GF-D8 (cell line): ENCODE data around the gene SEC14L3.

ENCODE experiments used
- DNase-seq: peaks from one replicate; lab custom pipeline; 2025; lab: John Stamatoyannopoulos, UW

The SEC14L3 gene

DNA sequence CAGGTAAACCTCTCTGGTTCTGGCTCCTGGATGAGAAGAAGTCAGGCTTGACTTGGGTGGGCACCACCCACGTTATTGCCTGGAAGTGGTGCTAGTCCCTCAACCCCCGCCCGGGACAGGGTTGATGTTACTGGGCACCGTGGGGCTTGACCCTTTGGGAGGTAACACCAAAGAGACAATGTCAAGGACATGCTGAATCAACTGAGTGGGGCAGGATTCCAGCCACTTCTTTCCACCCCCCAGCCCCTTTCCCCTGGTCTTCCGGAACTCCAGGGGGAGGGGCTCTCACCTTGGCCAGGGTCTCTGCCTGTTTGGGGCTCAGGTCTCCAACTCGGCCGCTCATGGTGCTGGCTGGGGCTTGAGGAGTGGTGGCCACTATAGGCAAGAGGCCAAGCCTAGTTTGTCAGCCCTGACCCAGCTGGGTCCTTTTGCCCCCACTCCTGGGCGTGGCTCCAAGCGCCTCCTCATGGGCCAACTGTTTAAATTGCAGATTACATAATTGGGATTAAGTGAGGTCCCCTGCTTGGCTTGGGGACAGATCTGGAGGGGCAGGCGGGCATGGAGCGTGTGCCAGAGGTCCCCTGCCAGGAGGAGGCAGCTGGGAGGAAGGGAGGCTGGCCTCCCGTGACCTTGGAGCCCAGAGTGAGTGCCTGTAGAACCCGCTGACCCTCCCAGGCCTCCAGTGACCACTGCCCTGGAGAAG, at the start of gene SEC14L3:
SEC14L3 (minus strand) TSS at position 402 of the 703 bp plus-strand sequence; CDS start at position 343, 59 bp downstream.
- DNase-seq = no peak

DNA sequence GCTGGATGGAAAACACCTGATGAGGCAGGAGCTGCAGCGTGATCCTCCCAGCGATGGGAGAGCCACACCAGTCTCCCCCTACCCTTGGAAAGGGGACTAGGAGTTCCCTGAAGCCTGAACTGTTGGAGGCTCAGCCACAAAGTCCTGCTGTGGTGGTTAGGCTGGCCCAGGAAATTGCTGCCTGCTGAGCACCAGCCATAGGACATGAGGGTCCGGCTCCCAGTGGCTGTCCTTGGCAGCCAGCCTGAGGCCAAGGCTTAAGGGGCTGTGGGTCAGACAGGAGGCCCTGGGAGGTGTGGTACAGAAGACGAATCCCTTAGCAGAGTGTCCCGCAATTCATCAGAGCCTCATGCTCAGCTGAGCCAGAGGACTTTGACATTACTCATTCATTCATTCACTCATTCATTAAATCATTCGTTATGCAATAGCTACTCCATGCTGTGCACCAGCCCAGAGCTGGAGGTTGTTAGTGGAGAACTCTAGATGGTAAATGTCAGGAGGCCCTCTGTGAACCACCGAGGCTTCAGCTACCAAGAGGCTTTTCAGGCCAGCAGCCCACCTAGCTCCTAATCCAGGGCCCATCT, 48.1 kb upstream of the SEC14L3 start:
- no peak for DNase-seq

DNA sequence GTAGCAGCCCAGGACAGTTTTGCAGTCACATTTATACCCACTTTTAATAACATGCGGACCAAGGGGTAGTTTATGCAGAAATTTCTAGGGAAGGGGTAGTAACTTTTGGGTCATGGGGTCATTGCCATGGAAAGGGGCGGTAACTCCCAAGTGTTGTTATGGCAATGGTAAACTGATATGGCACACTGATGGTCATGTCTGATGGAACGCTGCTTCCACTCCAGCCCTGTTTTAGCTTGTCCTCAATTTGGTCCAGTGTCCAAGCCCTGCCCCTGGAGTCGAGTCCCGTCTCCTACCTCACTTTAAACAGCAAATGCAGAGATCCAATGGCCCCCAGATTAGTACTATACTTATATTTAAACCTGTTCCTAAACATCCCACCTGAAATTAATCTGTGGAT, 44.9 kb upstream of the SEC14L3 start:
- DNase-seq = no peak

DNA sequence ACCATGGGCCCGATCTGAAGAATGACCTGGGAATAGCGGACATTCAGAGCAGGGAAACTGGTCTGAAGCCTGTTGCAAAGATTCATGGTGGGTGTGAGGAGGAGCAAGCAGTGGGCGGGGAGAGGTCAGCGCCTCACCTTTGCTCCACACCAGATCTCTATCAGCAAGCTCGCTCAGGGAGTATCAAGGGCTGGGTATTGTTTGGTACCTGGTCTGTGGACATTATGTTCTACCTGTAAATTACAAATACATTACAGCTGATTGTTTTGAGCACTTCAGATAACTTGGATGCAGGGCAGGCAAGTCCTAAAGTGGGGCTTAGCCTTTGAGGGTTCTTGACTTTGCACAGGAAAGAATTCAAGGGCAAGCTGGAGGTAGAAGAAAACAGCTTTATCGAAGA, 44.5 kb upstream of the SEC14L3 start:
- no peak for DNase-seq

DNA sequence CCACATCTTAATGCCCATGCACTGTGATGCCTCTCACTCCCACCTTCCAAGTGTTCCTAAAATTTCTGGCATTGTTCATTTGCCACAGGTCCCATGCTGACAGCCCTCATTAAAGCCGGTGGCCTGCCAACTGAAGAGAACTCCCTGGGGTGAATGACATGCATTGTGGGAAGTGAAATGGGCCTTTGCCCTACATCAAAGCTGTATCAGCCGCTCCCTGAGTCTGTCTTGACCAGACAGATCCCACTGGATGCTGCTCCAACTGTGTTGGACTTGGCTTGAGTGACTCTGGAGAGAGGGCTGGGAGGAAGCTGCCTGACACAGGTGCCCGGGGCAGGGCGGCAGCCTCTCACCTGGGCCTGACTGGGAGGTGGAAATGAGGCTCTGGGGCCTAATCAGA, 42.4 kb upstream of the SEC14L3 start:
- no peak for DNase-seq

- DNase-seq = no peak
Measured at GRCh38 chr22:30513462-30513861, 41.6 kb upstream of the SEC14L3 start.

- DNase-seq = no peak
Measured at GRCh38 chr22:30511911-30512310, 40.1 kb upstream of the SEC14L3 start.

GRCh38 chr22:30511109-30511508, 39.3 kb upstream of the SEC14L3 start:
- no peak for DNase-seq

DNA sequence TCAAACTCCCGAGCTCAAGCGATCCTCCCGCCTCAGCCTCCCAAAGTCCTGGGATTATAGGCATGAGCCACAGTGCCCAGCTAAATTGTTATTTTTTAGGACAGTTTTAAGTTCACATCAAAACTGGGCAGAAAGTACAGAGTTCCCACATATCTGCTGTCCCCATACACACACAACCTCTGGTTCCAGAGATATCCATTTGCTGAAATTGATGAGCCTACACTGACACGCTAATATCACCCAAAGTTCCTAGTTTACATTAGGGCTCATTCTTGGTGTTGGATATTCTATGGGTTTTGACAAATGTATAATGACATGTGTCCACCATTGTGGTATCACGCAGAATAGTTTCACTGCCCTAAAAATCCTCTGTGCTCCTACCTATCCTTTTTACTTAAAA, 36.4 kb upstream of the SEC14L3 start:
- no peak for DNase-seq

DNA sequence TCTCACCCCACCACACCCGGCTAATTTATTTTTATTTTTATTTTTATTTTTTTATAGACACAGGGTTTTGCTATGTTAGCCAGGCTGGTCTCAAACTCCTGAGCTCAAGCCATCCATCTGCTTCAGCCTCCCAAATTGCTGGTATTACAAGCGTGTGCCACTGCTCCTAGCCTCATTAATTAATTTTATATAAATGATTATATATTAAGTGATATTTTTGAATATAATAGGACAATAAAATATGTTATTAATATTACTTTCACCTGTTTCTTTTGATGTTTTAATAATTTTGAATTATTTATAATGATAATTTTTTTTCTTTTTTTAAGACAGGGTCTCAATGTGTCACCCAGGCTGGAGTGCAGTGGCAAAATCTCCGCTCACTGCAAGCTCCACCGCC, 35.9 kb upstream of the SEC14L3 start:
- DNase-seq = no peak

DNA sequence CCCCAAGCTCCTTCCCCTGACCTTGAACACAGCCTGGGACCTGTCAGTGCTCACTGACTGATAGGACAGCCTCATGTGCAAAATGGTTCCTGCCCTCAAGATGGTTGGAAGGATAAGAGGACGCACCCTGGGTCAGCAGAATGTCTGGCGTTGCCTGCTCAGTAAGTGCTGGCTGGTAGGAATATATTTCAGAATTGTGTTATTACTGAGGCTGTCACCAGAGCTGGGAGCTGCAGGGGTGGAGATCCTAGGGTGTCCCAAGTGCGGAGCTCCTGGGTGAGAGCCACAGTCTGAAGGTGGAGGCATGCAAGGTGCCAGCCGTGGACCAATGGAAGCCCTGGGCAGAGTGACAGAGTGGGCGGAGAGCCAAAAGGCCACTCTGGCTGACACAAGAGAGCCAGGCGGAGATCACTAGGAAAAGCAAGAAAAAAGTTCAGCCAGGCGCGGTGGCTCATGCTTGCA, 34.7 kb upstream of the SEC14L3 start:
- no peak for DNase-seq

- no peak for DNase-seq
Measured at GRCh38 chr22:30503551-30503950, 31.7 kb upstream of the SEC14L3 start.

DNA sequence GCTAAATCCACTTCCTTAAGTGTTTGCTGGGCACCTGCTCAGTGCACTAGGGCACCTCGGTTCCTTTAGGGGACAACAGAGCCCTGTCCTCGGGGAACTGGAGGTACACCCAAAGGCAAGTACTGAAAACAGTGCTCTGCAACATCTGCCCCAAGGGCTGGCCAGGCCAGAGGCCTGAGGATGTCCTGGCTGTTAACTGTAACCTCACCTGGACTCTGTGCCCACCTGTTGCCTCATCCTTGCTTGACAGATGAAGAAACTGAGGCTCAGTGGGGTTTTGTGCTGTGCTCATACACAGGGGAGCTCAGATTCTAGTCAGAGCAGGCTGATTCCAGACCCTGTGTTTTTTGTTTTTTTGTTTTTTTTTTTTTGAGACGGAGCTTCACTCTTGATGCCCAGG, 31.1 kb upstream of the SEC14L3 start:
- no peak for DNase-seq

- DNase-seq = no peak
Measured at GRCh38 chr22:30502153-30502552, 30.3 kb upstream of the SEC14L3 start.

- no peak for DNase-seq
Measured at GRCh38 chr22:30500628-30501027, 28.8 kb upstream of the SEC14L3 start.

GRCh38 chr22:30497466-30498150, 25.8 kb upstream of the SEC14L3 start:
- DNase-seq = no peak

- DNase-seq = no peak
Measured at GRCh38 chr22:30495041-30495784, 23.4 kb upstream of the SEC14L3 start.

- DNase-seq = no peak
Measured at GRCh38 chr22:30492144-30492543, 20.3 kb upstream of the SEC14L3 start.

- no peak for DNase-seq
Measured at GRCh38 chr22:30491381-30491780, 19.6 kb upstream of the SEC14L3 start.

GRCh38 chr22:30490399-30490798, 18.6 kb upstream of the SEC14L3 start:
- no peak for DNase-seq

DNA sequence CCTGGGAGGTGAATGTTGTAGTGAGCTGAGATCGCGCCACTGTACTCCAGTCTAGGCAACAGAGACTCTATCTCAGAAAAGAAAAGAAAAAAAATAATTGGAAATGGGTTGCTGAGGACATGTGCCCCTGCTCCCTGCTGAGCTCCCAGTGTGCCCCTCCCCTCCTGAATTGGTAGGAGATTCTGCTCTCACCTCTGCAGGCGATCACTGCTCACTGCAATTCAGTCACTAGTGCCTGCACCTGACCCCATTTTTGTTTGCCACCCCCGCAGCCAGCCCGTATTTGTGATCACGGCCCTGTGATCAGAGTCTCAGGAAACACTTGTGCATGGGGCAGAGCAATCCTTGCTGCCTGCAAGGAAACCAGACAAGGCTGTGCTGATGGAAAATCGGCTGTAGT, 16.3 kb upstream of the SEC14L3 start:
- DNase-seq = no peak

DNA sequence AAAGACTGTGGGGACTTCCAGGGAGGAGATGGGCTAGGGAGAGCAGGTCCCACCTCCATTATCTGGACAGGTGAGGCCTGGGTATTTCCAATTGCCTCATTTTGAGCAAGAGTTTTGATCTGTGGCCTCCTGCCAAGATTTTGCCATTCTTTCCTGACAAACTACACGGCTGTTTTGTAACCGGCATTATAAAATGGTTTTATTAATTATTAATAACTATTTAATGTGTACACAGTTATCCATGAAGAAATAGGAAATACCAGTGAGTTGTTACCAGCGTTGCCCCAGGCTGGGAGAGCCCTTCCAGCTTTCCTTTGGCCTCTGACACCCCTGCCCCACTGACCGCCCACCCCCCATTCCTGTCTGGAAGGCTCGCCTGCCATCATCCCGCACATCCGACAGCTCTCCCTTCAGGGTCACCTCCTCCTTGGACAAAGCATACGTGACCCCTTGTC, 14.9 kb upstream of the SEC14L3 start:
- DNase-seq = no peak

GRCh38 chr22:30486118-30486517, 14.3 kb upstream of the SEC14L3 start:
- DNase-seq = no peak
